Measurements from ENCODE around the gene MND1.

DNA sequence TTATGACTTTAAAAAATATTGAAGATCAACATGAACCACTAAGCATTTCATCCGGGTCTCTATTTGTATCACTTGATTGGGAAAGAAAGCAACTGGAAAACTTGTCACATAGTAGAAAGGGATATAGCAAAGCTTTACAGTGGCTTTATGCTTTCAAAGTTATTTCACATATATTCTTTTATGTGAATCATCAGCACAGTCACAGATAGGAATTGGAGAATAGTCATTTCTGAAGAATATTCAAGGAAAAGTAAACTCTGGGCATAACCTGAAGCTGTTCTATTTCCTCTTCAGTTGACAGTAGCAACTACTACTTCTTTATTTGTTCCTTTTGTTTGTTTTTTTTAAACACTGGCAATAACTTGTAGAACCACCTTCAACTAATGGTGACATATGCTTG lies 50.5 kb downstream of the MND1 start:
- TF ChIP-seq POLR2A (IDR thresholded peaks at IDR 0.05) (no peak), POLR2AphosphoS5 (IDR thresholded peaks at IDR 0.05) (no peak)
